ENCODE results near the gene P2RY11.
A peak's percentile ranks its signal among the peaks of the same experiment; 100 is the strongest.

The P2RY11 gene

DNA sequence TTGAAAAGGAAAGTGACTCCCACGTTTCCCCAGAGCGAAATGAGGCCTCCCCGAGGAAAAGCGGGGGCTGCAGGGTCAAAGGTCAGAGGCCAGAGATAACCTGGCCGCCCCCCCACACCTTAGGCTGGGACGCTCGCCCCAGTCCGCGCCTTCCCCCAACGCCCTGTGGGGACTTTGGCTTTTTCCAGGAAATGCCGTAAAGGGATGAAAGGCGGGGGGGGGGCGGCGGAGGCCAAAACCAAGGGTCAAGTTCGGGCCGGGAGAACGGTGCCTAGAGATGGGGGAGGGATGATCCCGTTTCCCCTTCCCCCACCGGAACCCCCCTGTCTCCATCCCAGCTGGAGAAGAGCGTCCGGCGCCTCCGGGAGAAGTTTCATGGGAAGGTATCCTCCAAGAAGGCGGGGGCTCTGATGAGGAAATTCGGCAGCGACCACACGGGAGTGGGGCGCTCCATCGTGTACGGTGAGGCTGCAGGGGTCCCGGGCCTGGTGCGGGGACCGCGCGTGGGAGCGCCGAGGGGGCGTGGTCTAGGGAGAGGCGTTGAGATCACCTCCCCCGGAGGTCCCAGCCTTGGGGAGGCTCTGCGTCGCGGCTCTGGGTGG, 24.8 kb upstream of the P2RY11 start:
- ChIA-PET CTCF (no interaction called here), POLR2A (no interaction called here)
- no peak for DNase-seq (ENCODE audit: low read depth, low spot score)
- H3K4me3 ChIP-seq (ENCODE audit: low read depth, low read length): peak overlapping the region; percentile 89
- no peak for TF ChIP-seq CTCF (IDR thresholded peaks at IDR 0.05; ENCODE audit: insufficient read depth, low read length, missing control alignments)

- CTCF ChIA-PET: no interaction called here
- TF ChIP-seq CTCF (IDR thresholded peaks at IDR 0.05; ENCODE audit: insufficient read depth, low read length, missing control alignments): no peak
These were observed 24.0 kb upstream of the P2RY11 start for GRCh38 chr19:10087296-10088061.

GRCh38 chr19:10088949-10089554, 22.4 kb upstream of the P2RY11 start:
- no peak for TF ChIP-seq CTCF (IDR thresholded peaks at IDR 0.05; ENCODE audit: insufficient read depth, low read length, missing control alignments)
- DNase-seq (ENCODE audit: low read depth, low spot score): no peak
- CTCF ChIA-PET: interaction anchor here (1.4 kb wide), 1 partner anchor 30 kb away, joined by 3 read pairs; no protein-coding TSS in a partner anchor
- POLR2A ChIA-PET: no interaction called here
- no peak overlapping the region for H3K4me3 ChIP-seq (ENCODE audit: low read depth, low read length)

More at GRCh38 chr19:10087296-10088061, 24.0 kb upstream of the P2RY11 start:
- DNase-seq (ENCODE audit: low read depth, low spot score): no peak
- peak overlapping the region; percentile 89 for H3K4me3 ChIP-seq (ENCODE audit: low read depth, low read length)
- POLR2A ChIA-PET: no interaction called here

- CTCF ChIA-PET: interaction anchor here (1.2 kb wide), 1 partner anchor 159 kb away, joined by 3 read pairs; no protein-coding TSS in a partner anchor
- no peak overlapping the region for H3K4me3 ChIP-seq (ENCODE audit: low read depth, low read length)
- no peak for DNase-seq (ENCODE audit: low read depth, low spot score)
- POLR2A ChIA-PET: no interaction called here
- no peak for TF ChIP-seq CTCF (IDR thresholded peaks at IDR 0.05; ENCODE audit: insufficient read depth, low read length, missing control alignments)
These were observed 21.6 kb upstream of the P2RY11 start for GRCh38 chr19:10089801-10090375.

DNA sequence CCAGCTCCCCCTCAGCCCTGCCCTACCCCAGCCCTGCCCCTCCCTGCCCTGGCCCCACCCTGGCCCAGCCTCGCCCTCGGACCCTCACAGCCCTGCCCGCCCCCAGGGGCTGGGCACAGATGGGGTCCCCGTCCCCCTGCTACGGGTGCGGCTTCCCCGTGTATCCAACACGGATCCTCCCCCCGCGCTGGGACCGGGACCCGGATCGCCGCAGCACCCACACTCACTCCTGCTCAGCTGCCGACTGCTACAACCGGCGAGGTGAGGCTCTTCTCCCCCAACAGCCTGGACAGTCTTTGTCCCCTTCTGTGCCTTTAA, 20.2 kb upstream of the P2RY11 start:
- ChIA-PET CTCF (interaction anchor here (1.2 kb wide), 1 partner anchor 161 kb away, joined by 3 read pairs; no protein-coding TSS in a partner anchor), POLR2A (interaction anchor here (1.0 kb wide), 1 partner anchor 15 kb away, joined by 3 read pairs; the partner anchor contains the start of gene PPAN)
- no peak for DNase-seq (ENCODE audit: low read depth, low spot score)
- no peak for TF ChIP-seq CTCF (IDR thresholded peaks at IDR 0.05; ENCODE audit: insufficient read depth, low read length, missing control alignments)
- H3K4me3 ChIP-seq (ENCODE audit: low read depth, low read length): no peak overlapping the region
